Fibroblast of lung (primary cell): Measurements from ENCODE around the gene CCL5. TPM values are rescaled to one million over a fixed set of nuclear protein-coding genes. Genes with fewer than 3 reads are reported as not detected.
A peak's percentile ranks its signal among the peaks of the same experiment; 100 is the strongest.

ENCODE experiments used
- DNase-seq, 2 donors: peaks; one replicate each; pipeline versions ENCODE4 v3.0.0 to v3.0.0-alpha.2; 2010; ENCODE audit warnings: low read depth in 2 of 2
- H2AFZ ChIP-seq: 2 replicates; pipeline ENCODE4 v1.5.1; 2012; ENCODE audit warnings: low read length, control low read depth, inconsistent platforms
- H3K27ac ChIP-seq: 2 replicates; pipeline ENCODE4 v1.5.1; 2011; ENCODE audit warnings: low read length, control low read depth; ENCODE audit not compliant: insufficient read depth
- H3K27me3 ChIP-seq: 2 replicates; pipeline ENCODE4 v1.5.1; 2011; ENCODE audit warnings: mild to moderate bottlenecking, low read length; ENCODE audit not compliant: control insufficient read depth, insufficient read depth
- H3K36me3 ChIP-seq: 2 replicates; pipeline ENCODE4 v1.5.1; 2011; ENCODE audit warnings: low read length; ENCODE audit not compliant: control insufficient read depth, insufficient read depth
- H3K4me1 ChIP-seq: 2 replicates; pipeline ENCODE4 v1.5.1; 2011; ENCODE audit warnings: low read length; ENCODE audit not compliant: control insufficient read depth, insufficient read depth; ENCODE audit errors: extremely low read depth
- H3K4me2 ChIP-seq: 2 replicates; pipeline ENCODE4 v1.5.1; 2011; ENCODE audit warnings: low read length, control low read depth; ENCODE audit not compliant: insufficient read depth; ENCODE audit errors: extremely low read depth
- H3K4me3 ChIP-seq, 4 experiments: fragments of 200-600 bp in 1 of 4; sonication (generic) in 1 of 4; replicated peaks in 1 of 4; 2 replicates each; pipeline ENCODE4 v1.5.1; 2011 to 2016; ENCODE audit warnings: low read length in 4 of 4, low read depth in 3 of 4, mild to moderate bottlenecking in 3 of 4, control low read depth in 2 of 4, inconsistent platforms in 1 of 4, mixed read lengths in 1 of 4; ENCODE audit not compliant: insufficient read depth in 1 of 4; ENCODE audit errors: control extremely low read depth in 1 of 4
- H3K79me2 ChIP-seq: 2 replicates; pipeline ENCODE4 v1.5.1; 2012; ENCODE audit warnings: mild to moderate bottlenecking, low read length, inconsistent platforms; ENCODE audit not compliant: control insufficient read depth, insufficient read depth
- H3K9ac ChIP-seq: 2 replicates; pipeline ENCODE4 v1.5.1; 2011; ENCODE audit warnings: mild to moderate bottlenecking, low read length, control low read depth; ENCODE audit not compliant: insufficient read depth
- H3K9me3 ChIP-seq: 2 replicates; pipeline ENCODE4 v1.5.1; 2012; ENCODE audit warnings: low read depth, low read length; ENCODE audit not compliant: control insufficient read depth, insufficient read depth
- H4K20me1 ChIP-seq: 2 replicates; pipeline ENCODE4 v1.5.1; 2011; ENCODE audit warnings: low read length; ENCODE audit not compliant: control insufficient read depth, insufficient read depth; ENCODE audit errors: extremely low read depth
- CTCF ChIP-seq, 2 donors: IDR thresholded peaks in 1 of 2; conservative IDR thresholded peaks in 1 of 2; 1 replicate in 1 of 2; 2 replicates in 1 of 2; pipeline ENCODE4 v1.5.1; 2011 to 2012; ENCODE audit warnings: low read length in 2 of 2, control low read depth in 1 of 2, inconsistent platforms in 1 of 2, low read depth in 1 of 2, mild to moderate bottlenecking in 1 of 2
- EZH2 ChIP-seq: IDR thresholded peaks from 2 replicates; pipeline ENCODE4 v1.5.1; 2012; ENCODE audit warnings: low read length, control low read depth, mild to moderate bottlenecking; ENCODE audit errors: missing control alignments
- polyA plus RNA-seq, 2 donors: library from polyadenylated mRNA; depleted of rRNA in 1 of 2; stranded (reverse) in 1 of 2; unstranded in 1 of 2; fragments of >200 nt; gene quantifications; 2 replicates each; pipeline ENCODE4 v1.2.1, GENCODE V29; 2011 to 2012; ENCODE audit warnings: missing spikeins in 1 of 2
- total RNA-seq: library from RNA; depleted of rRNA; stranded (reverse); fragments of >200 nt; gene quantifications from 2 replicates; pipeline ENCODE4 v1.2.1, GENCODE V29; 2014

The CCL5 gene
- total and polyA plus RNA-seq, 2 donors (not counting 1 experiment from before 2014, with no cell fraction given), result 0.07 TPM; not detected in 1

DNA sequence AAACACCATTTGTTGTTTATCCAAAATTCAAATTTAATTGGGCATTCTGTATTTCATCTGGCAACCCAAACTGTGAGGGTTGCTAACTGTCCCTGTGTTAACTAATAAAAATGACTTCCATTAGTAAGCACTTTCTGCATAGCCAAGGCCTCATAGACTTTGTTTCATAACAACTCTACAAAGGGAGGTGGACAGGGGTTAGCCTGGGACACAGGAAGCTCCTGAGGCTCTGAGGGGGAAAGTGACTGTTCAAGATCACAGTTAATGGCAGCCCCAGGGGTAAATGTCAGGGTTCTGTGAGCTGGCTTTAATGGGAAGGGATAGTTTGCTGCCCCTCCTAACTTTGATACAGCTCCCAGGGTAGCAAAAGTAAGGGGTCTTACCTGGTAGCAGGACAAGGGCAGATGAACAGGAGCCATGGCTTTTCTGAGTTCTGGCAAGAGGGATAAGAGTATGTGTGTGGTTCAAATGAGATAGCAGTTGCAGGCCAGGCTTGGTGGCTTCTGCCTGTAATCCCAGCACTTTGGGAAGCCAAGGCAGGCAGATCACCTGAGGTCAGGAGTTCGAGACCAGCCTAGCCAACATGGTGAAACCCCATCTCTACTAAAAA, 13.7 kb downstream of the CCL5 start:
- no peaks in the 10 kb centered on the region for H3K79me2 ChIP-seq
- DNase-seq, result peak in 1 of 2 donors; percentile 18
- H3K4me2 ChIP-seq, result no peak overlapping the region
- no peak overlapping the region for H3K9ac ChIP-seq
- no peaks in the 10 kb centered on the region for H3K27me3 ChIP-seq
- no peak for TF ChIP-seq CTCF (conservative IDR thresholded peaks at IDR 0.05 in 1 of 2, IDR thresholded peaks at IDR 0.05 in 1 of 2; ENCODE audit: low read depth in 1 of 2, low read length in 2 of 2)
- TF ChIP-seq EZH2, result no peak
- peaks cover 7% of the 10 kb centered on the region for H3K4me1 ChIP-seq
- H2AFZ ChIP-seq, result no peak overlapping the region
- H3K9me3 ChIP-seq, result no peaks in the 10 kb centered on the region
- no peaks in the 10 kb centered on the region for H3K36me3 ChIP-seq
- H3K4me3 ChIP-seq, result no peak overlapping the region
- no peaks in the 10 kb centered on the region for H4K20me1 ChIP-seq
- H3K27ac ChIP-seq, result no peak overlapping the region

GRCh38 chr17:35865412-35866340, 14.5 kb downstream of the CCL5 start:
- Histone ChIP-seq H3K4me1 (peaks cover 7% of the 10 kb centered on the region), H3K9me3 (no peaks in the 10 kb centered on the region), H3K9ac (no peak overlapping the region), H3K27me3 (no peaks in the 10 kb centered on the region), H3K36me3 (no peaks in the 10 kb centered on the region), H2AFZ (no peak overlapping the region), H3K27ac (no peak overlapping the region), H3K4me2 (peak overlapping the region; percentile 19), H3K4me3 (no peak overlapping the region), H4K20me1 (no peaks in the 10 kb centered on the region), H3K79me2 (no peaks in the 10 kb centered on the region)
- TF ChIP-seq CTCF (conservative IDR thresholded peaks at IDR 0.05 in 1 of 2, IDR thresholded peaks at IDR 0.05 in 1 of 2; ENCODE audit: low read depth in 1 of 2, low read length in 2 of 2), result no peak
- TF ChIP-seq EZH2, result no peak
- DNase-seq, result peak; percentile 64 to 76

DNA sequence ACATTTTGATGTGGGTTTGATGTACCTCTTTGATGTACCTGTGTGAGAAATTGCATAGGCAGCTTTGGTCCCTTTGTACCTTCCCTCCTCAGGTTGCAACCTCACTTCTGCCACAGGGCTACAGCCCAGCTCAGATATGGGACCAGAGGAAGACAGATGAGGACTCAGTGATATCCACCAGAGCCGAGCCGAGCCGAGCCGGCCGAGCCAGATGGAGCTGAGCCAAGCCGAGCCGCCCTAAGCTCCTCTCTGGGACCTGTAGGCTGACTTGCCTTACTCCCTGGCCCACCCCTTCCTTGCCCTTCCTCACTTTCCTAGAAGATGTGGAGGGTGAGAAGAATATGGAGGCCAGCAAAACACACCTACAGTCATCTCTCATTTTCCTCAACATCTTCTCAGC, 15.3 kb downstream of the CCL5 start:
- no peak for DNase-seq
- Histone ChIP-seq H3K9me3 (no peaks in the 10 kb centered on the region), H3K79me2 (no peaks in the 10 kb centered on the region), H4K20me1 (no peaks in the 10 kb centered on the region), H3K9ac (no peak overlapping the region), H2AFZ (no peak overlapping the region), H3K4me2 (no peak overlapping the region), H3K36me3 (no peaks in the 10 kb centered on the region), H3K27me3 (no peaks in the 10 kb centered on the region), H3K4me3 (no peak overlapping the region), H3K4me1 (peaks cover 7% of the 10 kb centered on the region), H3K27ac (no peak overlapping the region)
- TF ChIP-seq EZH2 (no peak), CTCF (conservative IDR thresholded peaks at IDR 0.05 in 1 of 2, IDR thresholded peaks at IDR 0.05 in 1 of 2; ENCODE audit: low read depth in 1 of 2, low read length in 2 of 2) (no peak)
